ENCODE data around the gene C4A. TPM values are rescaled to one million over a fixed set of nuclear protein-coding genes. Genes with fewer than 3 reads are reported as not detected.
A peak's percentile ranks its signal among the peaks of the same experiment; 100 is the strongest.

Gene C4A
- total and polyA plus RNA-seq, 2 of the 13 experiments (the other 11 are each of a cell fraction or from before 2014, with no cell fraction given), result 165 to 478 TPM

GRCh38 chr6:32047855-32048766 is 66.3 kb downstream of the C4A start (continued):
- TF ChIP-seq ZNF232 (CRISPR knock-in tag; IDR thresholded peaks at IDR 0.05; ENCODE audit: borderline replicate concordance) (peak; percentile 64; the same call in 1 of the 2 replicates), ZNF737 (CRISPR knock-in tag; IDR thresholded peaks at IDR 0.05; ENCODE audit: borderline replicate concordance) (peak; percentile 15; the same call in 1 of the 2 replicates), ZNF792 (CRISPR knock-in tag; IDR thresholded peaks at IDR 0.05) (peak; percentile 41; the same call in 1 of the 2 replicates), ZNF414 (CRISPR knock-in tag; IDR thresholded peaks at IDR 0.05) (peak; percentile 85), TEAD2 (CRISPR knock-in tag; IDR thresholded peaks at IDR 0.05) (peak; percentile 59; the same call in 1 of the 2 replicates), ZNF687 (CRISPR knock-in tag; IDR thresholded peaks at IDR 0.05) (peak; percentile 95), ZBTB25 (CRISPR knock-in tag; IDR thresholded peaks at IDR 0.05) (peak; percentile 86; the same call in 1 of the 2 replicates), MEIS1 (CRISPR knock-in tag; IDR thresholded peaks at IDR 0.05; ENCODE audit: borderline replicate concordance) (0 out of 2 replicates have a peak, but pooled peaks have one; percentile 57), GZF1 (CRISPR knock-in tag; IDR thresholded peaks at IDR 0.05) (peak; percentile 86; the same call in 1 of the 2 replicates), PLSCR1 (CRISPR knock-in tag; IDR thresholded peaks at IDR 0.05; ENCODE audit: borderline replicate concordance) (peak; percentile 69; the same call in 1 of the 2 replicates), ZNF264 (CRISPR knock-in tag; IDR thresholded peaks at IDR 0.05) (peak; percentile 78), ZNF230 (CRISPR knock-in tag; IDR thresholded peaks at IDR 0.05) (0 out of 2 replicates have a peak, but pooled peaks have one; percentile 27), ZNF768 (CRISPR knock-in tag; IDR thresholded peaks at IDR 0.05) (peak; percentile 73), ZNF883 (CRISPR knock-in tag; IDR thresholded peaks at IDR 0.05; ENCODE audit: not compliant biosample characterization) (peak; percentile 60), GABPB1 (CRISPR knock-in tag; IDR thresholded peaks at IDR 0.05) (peak; percentile 83), KAT8 (CRISPR knock-in tag; IDR thresholded peaks at IDR 0.05) (peak; percentile 90), DPF2 (CRISPR knock-in tag; IDR thresholded peaks at IDR 0.05; ENCODE audit: borderline replicate concordance, low read depth) (peak; percentile 36; the same call in 1 of the 2 replicates), ZNF674 (CRISPR knock-in tag; IDR thresholded peaks at IDR 0.05; ENCODE audit: low read depth) (no peak), E2F2 (CRISPR knock-in tag; IDR thresholded peaks at IDR 0.05; ENCODE audit: borderline replicate concordance) (0 out of 2 replicates have a peak, but pooled peaks have one; percentile 41), DMAP1 (CRISPR knock-in tag; IDR thresholded peaks at IDR 0.05) (peak; percentile 74; the same call in 1 of the 2 replicates)

All from HepG2 (cell line).